ENCODE measurements around the gene BAIAP2L1. TPM values are rescaled to one million over a fixed set of nuclear protein-coding genes. Genes with fewer than 3 reads are reported as not detected.

The BAIAP2L1 gene
- total and polyA plus RNA-seq, 2 donors from 2014 or later = 9.6 to 18.8 TPM

GRCh38 chr7:98351136-98351535 lies 49.8 kb downstream of the BAIAP2L1 start:
- Histone ChIP-seq H3K4me1 (ENCODE audit: control insufficient read depth in 2 of 3, insufficient read depth in 2 of 3, low read depth in 1 of 3, low read length in 3 of 3) (no peaks in the 10 kb centered on the region), H3K9ac (ENCODE audit: low read length in 3 of 3) (no peak overlapping the region), H3K27ac (ENCODE audit: low read depth in 2 of 2, low read length in 2 of 2) (no peak overlapping the region), H3K27me3 (ENCODE audit: control insufficient read depth, insufficient read depth, low read length) (no peaks in the 10 kb centered on the region), H3K9me3 (ENCODE audit: control insufficient read depth in 2 of 3, insufficient read depth in 1 of 3, low read length in 3 of 3) (no peaks in the 10 kb centered on the region), H3K36me3 (ENCODE audit: control insufficient read depth in 2 of 3, insufficient read depth in 3 of 3, low read length in 3 of 3) (no peaks in the 10 kb centered on the region), H3K4me3 (ENCODE audit: low read length in 3 of 3) (no peak overlapping the region)
- DNase-seq = no peak
- TF ChIP-seq CTCF (IDR thresholded peaks at IDR 0.05; ENCODE audit: borderline replicate concordance, extremely low read depth, insufficient read depth) = no peak
- intact Hi-C loops (cut with DNase I) = no loop called here
- FAIRE-seq = no peak

GRCh38 chr7:98348726-98349474 lies 52.0 kb downstream of the BAIAP2L1 start:
- no peaks in the 10 kb centered on the region for H3K9me3 ChIP-seq (ENCODE audit: control insufficient read depth in 2 of 3, insufficient read depth in 1 of 3, low read length in 3 of 3)
- TF ChIP-seq CTCF (IDR thresholded peaks at IDR 0.05; ENCODE audit: borderline replicate concordance, extremely low read depth, insufficient read depth) = no peak
- intact Hi-C loops (cut with DNase I) = no loop called here
- FAIRE-seq (no peak), DNase-seq (no peak)
- no peak overlapping the region for H3K27ac ChIP-seq (ENCODE audit: low read depth in 2 of 2, low read length in 2 of 2)
- no peaks in the 10 kb centered on the region for H3K4me1 ChIP-seq (ENCODE audit: control insufficient read depth in 2 of 3, insufficient read depth in 2 of 3, low read depth in 1 of 3, low read length in 3 of 3)
- no peaks in the 10 kb centered on the region for H3K27me3 ChIP-seq (ENCODE audit: control insufficient read depth, insufficient read depth, low read length)
- no peak overlapping the region for H3K9ac ChIP-seq (ENCODE audit: low read length in 3 of 3)
- H3K36me3 ChIP-seq (ENCODE audit: control insufficient read depth in 2 of 3, insufficient read depth in 3 of 3, low read length in 3 of 3) = no peaks in the 10 kb centered on the region
- H3K4me3 ChIP-seq (ENCODE audit: low read length in 3 of 3) = no peak overlapping the region

- Histone ChIP-seq H3K9ac (ENCODE audit: low read length in 3 of 3) (no peak overlapping the region), H3K4me1 (ENCODE audit: control insufficient read depth in 2 of 3, insufficient read depth in 2 of 3, low read depth in 1 of 3, low read length in 3 of 3) (no peaks in the 10 kb centered on the region), H3K4me3 (ENCODE audit: low read length in 3 of 3) (no peak overlapping the region), H3K27me3 (ENCODE audit: control insufficient read depth, insufficient read depth, low read length) (no peaks in the 10 kb centered on the region), H3K27ac (ENCODE audit: low read depth in 2 of 2, low read length in 2 of 2) (no peak overlapping the region), H3K36me3 (ENCODE audit: control insufficient read depth in 2 of 3, insufficient read depth in 3 of 3, low read length in 3 of 3) (no peaks in the 10 kb centered on the region), H3K9me3 (ENCODE audit: control insufficient read depth in 2 of 3, insufficient read depth in 1 of 3, low read length in 3 of 3) (no peaks in the 10 kb centered on the region)
- no peak for TF ChIP-seq CTCF (IDR thresholded peaks at IDR 0.05; ENCODE audit: borderline replicate concordance, extremely low read depth, insufficient read depth)
- DNase-seq (no peak), FAIRE-seq (no peak)
- intact Hi-C loops (cut with DNase I) = no loop called here
These were observed 54.3 kb downstream of the BAIAP2L1 start for GRCh38 chr7:98346515-98347069.

Data from kidney (tissue), 14 donors.